ENCODE data around the gene FSTL1. TPM values are rescaled to one million over a fixed set of nuclear protein-coding genes. Genes with fewer than 3 reads are reported as not detected.

FSTL1 gene
- total RNA-seq, 1 experiment from 2014 or later: 20.7 TPM

- H3K9me2 ChIP-seq (ENCODE audit: insufficient read depth): no peaks in the 10 kb centered on the region
- peak within 1 kb of the TSS; percentile 96 for H3K4me2 ChIP-seq (ENCODE audit: low read length)
- TSS peak; percentile 83 for BruUV-seq (replicated peaks)
- peaks cover 46% of the 10 kb centered on the region for H3K79me2 ChIP-seq (ENCODE audit: insufficient read depth, low read length)
- peaks cover 3% of the 10 kb centered on the region in 2 experiments; a peak in 1 of 4 replicates for H3K36me3 ChIP-seq (ENCODE audit: control insufficient read depth in 1 of 2, insufficient read depth in 2 of 2, low read length in 2 of 2)
- ChIA-PET POLR2A (interaction anchor here (1.2 to 2.3 kb wide), 3 partner anchors 9 to 68 kb away, joined by 3 to 9 read pairs (median 8); no protein-coding TSS in a partner anchor), RAD21 (ENCODE audit: low non-redundant PET in 1 of 2, low total read pairs in 2 of 2, uncharacterized antibody in 2 of 2, unreplicated experiment in 2 of 2) (interaction anchor here (0.5 to 2.0 kb wide), 3 partner anchors 16 to 105 kb away, joined by 3 to 9 read pairs (median 5); no protein-coding TSS in a partner anchor), CTCF (interaction anchor here (2.4 to 2.7 kb wide), 2 partner anchors 69 to 210 kb away, joined by 7 to 26 read pairs; no protein-coding TSS in a partner anchor)
- intact Hi-C loops (cut with micrococcal nuclease): loop anchor here (5.0 kb wide), 1 partner anchor 68 kb away; no protein-coding TSS in a partner anchor
- no peaks in the 10 kb centered on the region for H3K9me3 ChIP-seq (ENCODE audit: control insufficient read depth in 1 of 2, insufficient read depth in 1 of 2, low read depth in 1 of 2, low read length in 2 of 2)
- H3K27ac ChIP-seq (ENCODE audit: low read depth, low read length): peak within 1 kb of the TSS; percentile 76
- DNase-seq (ENCODE audit: low read depth, low spot score): peak; percentile 93
- H3K9ac ChIP-seq (ENCODE audit: low read length): peak within 1 kb of the TSS; percentile 88
- H3K4me1 ChIP-seq (ENCODE audit: control insufficient read depth in 1 of 2, insufficient read depth in 2 of 2, low read length in 2 of 2): peaks cover 14 to 40% of the 10 kb centered on the region in 2 experiments
- H3K27me3 ChIP-seq (ENCODE audit: insufficient read depth, low read length): no peaks in the 10 kb centered on the region
- peaks cover 13% of the 10 kb centered on the region; the same call in 1 of the 2 replicates for H4K20me1 ChIP-seq (ENCODE audit: insufficient read depth)
- peak within 1 kb of the TSS; percentile 94 for H2AFZ ChIP-seq (ENCODE audit: low read depth, low read length, poor library complexity, severe bottlenecking)
- ATAC-seq: peak; percentile 94
- H3K4me3 ChIP-seq (replicated peaks in 1 of 2; ENCODE audit: low read depth in 1 of 2, low read length in 2 of 2): peak within 1 kb of the TSS; percentile 78 to 93
- TF ChIP-seq EGR1 (IDR thresholded peaks at IDR 0.05; ENCODE audit: low read depth) (no peak), REST (IDR thresholded peaks at IDR 0.05; ENCODE audit: low read depth) (no peak), POLR2AphosphoS5 (IDR thresholded peaks at IDR 0.05; ENCODE audit: low read depth, low read length) (peak; percentile 85), SIN3A (IDR thresholded peaks at IDR 0.05; ENCODE audit: low read depth) (no peak), YY1 (IDR thresholded peaks at IDR 0.05; ENCODE audit: extremely low read depth, insufficient replicate concordance, low read depth, low read length) (peak; percentile 60), CTCF (IDR thresholded peaks at IDR 0.05 in 2 of 3, conservative IDR thresholded peaks at IDR 0.05 in 1 of 3; ENCODE audit: borderline replicate concordance in 1 of 3, insufficient read depth in 1 of 3, low read depth in 2 of 3, low read length in 2 of 3) (peak in 2 of 3 experiments; percentile 12 to 16; a peak in 1 of 6 replicates), CBX3 (IDR thresholded peaks at IDR 0.05; ENCODE audit: low read depth) (peak; percentile 64; the same call in 1 of the 2 replicates), SRF (IDR thresholded peaks at IDR 0.05; ENCODE audit: low read depth) (no peak; the same call in 1 of the 2 replicates), SP1 (IDR thresholded peaks at IDR 0.05; ENCODE audit: low read depth) (no peak), CEBPB (IDR thresholded peaks at IDR 0.05; ENCODE audit: low read depth) (no peak), ATF3 (IDR thresholded peaks at IDR 0.05) (no peak), ELF1 (IDR thresholded peaks at IDR 0.05; ENCODE audit: borderline replicate concordance, low read depth) (no peak), EZH2 (IDR thresholded peaks at IDR 0.05) (no peak), FOSL1 (IDR thresholded peaks at IDR 0.05; ENCODE audit: low read depth) (no peak), POLR2A (IDR thresholded peaks at IDR 0.05; ENCODE audit: borderline replicate concordance, extremely low read depth, insufficient read depth, insufficient read length) (peak; percentile 84)
- TF ChIP-seq, protein P1, sequence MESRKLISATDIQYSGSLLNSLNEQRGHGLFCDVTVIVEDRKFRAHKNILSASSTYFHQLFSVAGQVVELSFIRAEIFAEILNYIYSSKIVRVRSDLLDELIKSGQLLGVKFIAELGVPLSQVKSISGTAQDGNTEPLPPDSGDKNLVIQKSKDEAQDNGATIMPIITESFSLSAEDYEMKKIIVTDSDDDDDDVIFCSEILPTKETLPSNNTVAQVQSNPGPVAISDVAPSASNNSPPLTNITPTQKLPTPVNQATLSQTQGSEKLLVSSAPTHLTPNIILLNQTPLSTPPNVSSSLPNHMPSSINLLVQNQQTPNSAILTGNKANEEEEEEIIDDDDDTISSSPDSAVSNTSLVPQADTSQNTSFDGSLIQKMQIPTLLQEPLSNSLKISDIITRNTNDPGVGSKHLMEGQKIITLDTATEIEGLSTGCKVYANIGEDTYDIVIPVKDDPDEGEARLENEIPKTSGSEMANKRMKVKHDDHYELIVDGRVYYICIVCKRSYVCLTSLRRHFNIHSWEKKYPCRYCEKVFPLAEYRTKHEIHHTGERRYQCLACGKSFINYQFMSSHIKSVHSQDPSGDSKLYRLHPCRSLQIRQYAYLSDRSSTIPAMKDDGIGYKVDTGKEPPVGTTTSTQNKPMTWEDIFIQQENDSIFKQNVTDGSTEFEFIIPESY (IDR thresholded peaks at IDR 0.05; ENCODE audit: extremely low read depth, insufficient replicate concordance, low read length): peak; percentile 51
- TF ChIP-seq, protein P2, sequence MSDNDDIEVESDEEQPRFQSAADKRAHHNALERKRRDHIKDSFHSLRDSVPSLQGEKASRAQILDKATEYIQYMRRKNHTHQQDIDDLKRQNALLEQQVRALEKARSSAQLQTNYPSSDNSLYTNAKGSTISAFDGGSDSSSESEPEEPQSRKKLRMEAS (IDR thresholded peaks at IDR 0.05): peak; percentile 84
Measured at GRCh38 chr3:120348991-120349854, 101.6 kb downstream of the FSTL1 start, which contains the start of gene LRRC58. LRRC58 (minus strand) TSS chr3:120349354; CDS start chr3:120349243, 111 bp downstream.

Measured in HCT116 (cell line).